ENCODE results near the gene NUP205.

Gene NUP205

DNA sequence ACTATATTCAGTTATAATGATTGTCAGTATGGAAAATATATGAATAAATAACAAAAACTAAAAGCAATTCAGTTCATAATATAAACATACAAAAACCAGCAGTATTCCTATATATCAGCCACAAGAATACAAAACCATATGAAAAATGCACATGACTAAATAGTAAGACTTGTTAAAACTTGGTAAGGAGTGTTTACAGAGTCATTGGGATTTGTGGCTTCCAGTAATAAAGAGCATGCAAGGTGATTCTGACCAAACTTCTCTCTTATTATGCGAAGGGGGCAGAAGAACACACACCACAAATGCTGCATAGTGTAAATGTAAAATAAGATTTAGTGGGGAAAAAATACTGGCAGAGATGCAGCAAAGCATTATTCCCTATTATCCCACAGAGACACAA lies 39.0 kb upstream of the NUP205 start:
- Histone ChIP-seq H3K9me3 (ENCODE audit: control insufficient read depth in 2 of 2, low read length in 2 of 2) (no peaks in the 10 kb centered on the region), H3K4me3 (ENCODE audit: low read length in 2 of 2) (no peak overlapping the region), H3K27me3 (ENCODE audit: control insufficient read depth in 2 of 2, insufficient read depth in 2 of 2, low read length in 2 of 2) (no peaks in the 10 kb centered on the region), H3K27ac (ENCODE audit: low read depth in 2 of 2, low read length in 2 of 2) (no peak overlapping the region), H3K9ac (ENCODE audit: low read depth in 1 of 2, low read length in 2 of 2) (no peak overlapping the region), H3K4me1 (ENCODE audit: control insufficient read depth in 2 of 2, insufficient read depth in 2 of 2, low read length in 2 of 2) (no peaks in the 10 kb centered on the region), H3K36me3 (ENCODE audit: control insufficient read depth in 2 of 2, insufficient read depth in 2 of 2, low read length in 2 of 2) (no peaks in the 10 kb centered on the region)

DNA sequence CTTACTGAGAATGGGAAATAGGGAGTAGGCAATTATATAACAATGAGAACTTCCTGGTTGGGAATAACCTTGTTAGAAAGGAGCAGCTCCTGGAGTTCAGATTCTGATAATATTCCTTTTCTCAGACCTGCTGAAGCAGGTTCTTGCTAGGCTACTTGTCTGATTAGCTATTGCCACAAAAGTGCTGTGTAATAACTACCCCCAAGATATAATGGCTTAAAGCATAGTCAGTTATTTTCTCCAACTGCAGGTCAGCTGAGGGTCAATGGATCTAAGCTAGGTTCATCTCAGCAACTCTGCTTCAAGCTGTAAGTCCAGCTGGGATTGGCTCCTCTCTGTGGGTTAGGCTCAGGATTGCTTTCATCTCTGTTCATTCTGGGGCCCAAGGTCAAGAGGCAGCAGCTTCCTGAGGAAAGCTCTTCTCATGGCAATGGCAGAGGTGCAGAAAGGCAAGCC lies 38.5 kb upstream of the NUP205 start:
- Histone ChIP-seq H3K4me1 (ENCODE audit: control insufficient read depth in 2 of 2, insufficient read depth in 2 of 2, low read length in 2 of 2) (no peaks in the 10 kb centered on the region), H3K4me3 (ENCODE audit: low read length in 2 of 2) (no peak overlapping the region), H3K27ac (ENCODE audit: low read depth in 2 of 2, low read length in 2 of 2) (no peak overlapping the region), H3K36me3 (ENCODE audit: control insufficient read depth in 2 of 2, insufficient read depth in 2 of 2, low read length in 2 of 2) (no peaks in the 10 kb centered on the region), H3K9me3 (ENCODE audit: control insufficient read depth in 2 of 2, low read length in 2 of 2) (no peaks in the 10 kb centered on the region), H3K9ac (ENCODE audit: low read depth in 1 of 2, low read length in 2 of 2) (no peak overlapping the region), H3K27me3 (ENCODE audit: control insufficient read depth in 2 of 2, insufficient read depth in 2 of 2, low read length in 2 of 2) (no peaks in the 10 kb centered on the region)

DNA sequence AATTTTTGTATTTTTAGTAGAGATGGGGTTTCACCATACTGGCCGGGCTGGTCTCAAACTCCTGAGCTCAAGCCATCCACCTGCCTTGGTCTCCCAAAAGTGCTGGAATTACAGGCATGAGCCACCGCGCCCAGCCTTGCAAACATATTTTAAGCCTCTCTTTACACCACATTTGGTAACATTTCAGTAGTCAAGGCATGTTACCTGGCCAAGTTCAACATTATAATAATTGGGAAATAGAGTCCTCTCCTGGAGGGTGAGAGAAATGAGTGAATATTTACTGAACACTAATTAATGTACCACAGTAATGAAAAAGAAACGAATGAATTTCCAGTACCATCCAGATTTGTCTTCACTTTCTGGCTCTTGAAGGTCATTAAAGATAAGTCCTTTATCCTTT lies 37.8 kb upstream of the NUP205 start:
- no peak overlapping the region for H3K9ac ChIP-seq (ENCODE audit: low read depth in 1 of 2, low read length in 2 of 2)
- no peaks in the 10 kb centered on the region for H3K27me3 ChIP-seq (ENCODE audit: control insufficient read depth in 2 of 2, insufficient read depth in 2 of 2, low read length in 2 of 2)

DNA sequence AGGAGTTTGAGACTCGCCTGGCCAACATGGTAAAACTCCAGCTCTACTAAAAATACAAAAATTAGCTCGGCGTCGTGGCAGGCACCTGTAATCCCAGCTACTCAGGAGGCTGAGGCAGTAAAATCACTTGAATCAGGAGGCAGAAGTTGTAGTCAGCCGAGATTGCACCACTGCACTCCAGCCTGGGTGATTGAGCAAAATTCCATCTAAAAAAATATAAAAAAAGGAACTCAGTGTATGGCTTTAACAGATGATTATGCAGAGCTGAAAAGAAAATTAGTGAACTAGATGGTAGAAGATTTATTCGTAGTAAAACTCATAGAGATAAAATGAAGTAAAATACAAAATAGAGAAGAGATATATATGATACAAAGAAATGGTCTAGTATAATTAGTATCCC lies 35.2 kb upstream of the NUP205 start:
- no peaks in the 10 kb centered on the region for H3K4me1 ChIP-seq (ENCODE audit: control insufficient read depth in 2 of 2, insufficient read depth in 2 of 2, low read length in 2 of 2)
- no peaks in the 10 kb centered on the region for H3K9me3 ChIP-seq (ENCODE audit: control insufficient read depth in 2 of 2, low read length in 2 of 2)
- no peaks in the 10 kb centered on the region for H3K27me3 ChIP-seq (ENCODE audit: control insufficient read depth in 2 of 2, insufficient read depth in 2 of 2, low read length in 2 of 2)
- H3K36me3 ChIP-seq (ENCODE audit: control insufficient read depth in 2 of 2, insufficient read depth in 2 of 2, low read length in 2 of 2): no peaks in the 10 kb centered on the region
- H3K27ac ChIP-seq (ENCODE audit: low read depth in 2 of 2, low read length in 2 of 2): no peak overlapping the region
- H3K4me3 ChIP-seq (ENCODE audit: low read length in 2 of 2): no peak overlapping the region
- H3K9ac ChIP-seq (ENCODE audit: low read depth in 1 of 2, low read length in 2 of 2): no peak overlapping the region

More for the DNA sequence above, 37.8 kb upstream of the NUP205 start:
- Histone ChIP-seq H3K27ac (ENCODE audit: low read depth in 2 of 2, low read length in 2 of 2) (no peak overlapping the region), H3K9me3 (ENCODE audit: control insufficient read depth in 2 of 2, low read length in 2 of 2) (no peaks in the 10 kb centered on the region), H3K4me3 (ENCODE audit: low read length in 2 of 2) (no peak overlapping the region), H3K4me1 (ENCODE audit: control insufficient read depth in 2 of 2, insufficient read depth in 2 of 2, low read length in 2 of 2) (no peaks in the 10 kb centered on the region), H3K36me3 (ENCODE audit: control insufficient read depth in 2 of 2, insufficient read depth in 2 of 2, low read length in 2 of 2) (no peaks in the 10 kb centered on the region)

DNA sequence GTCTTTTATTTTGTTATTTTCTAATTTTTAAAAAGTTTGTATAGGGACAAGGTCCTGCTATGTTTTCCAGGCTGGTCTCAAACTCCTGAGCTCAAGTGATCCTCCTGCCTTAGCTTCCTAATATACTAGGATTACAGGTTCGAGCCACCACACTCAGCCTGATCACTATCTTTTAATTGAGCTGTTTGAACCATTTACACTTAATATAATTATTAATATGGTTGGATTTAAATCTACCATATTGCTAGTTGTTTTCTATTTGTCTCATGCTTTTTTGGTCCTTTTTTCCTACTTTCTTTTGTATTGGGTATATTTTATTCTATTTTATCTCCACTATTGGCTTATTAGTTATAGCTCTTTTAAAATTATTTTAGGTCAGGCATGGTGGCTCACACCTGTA lies 34.6 kb upstream of the NUP205 start:
- Histone ChIP-seq H3K27ac (ENCODE audit: low read depth in 2 of 2, low read length in 2 of 2) (no peak overlapping the region), H3K4me3 (ENCODE audit: low read length in 2 of 2) (no peak overlapping the region), H3K4me1 (ENCODE audit: control insufficient read depth in 2 of 2, insufficient read depth in 2 of 2, low read length in 2 of 2) (no peaks in the 10 kb centered on the region), H3K9me3 (ENCODE audit: control insufficient read depth in 2 of 2, low read length in 2 of 2) (no peaks in the 10 kb centered on the region), H3K36me3 (ENCODE audit: control insufficient read depth in 2 of 2, insufficient read depth in 2 of 2, low read length in 2 of 2) (no peaks in the 10 kb centered on the region), H3K27me3 (ENCODE audit: control insufficient read depth in 2 of 2, insufficient read depth in 2 of 2, low read length in 2 of 2) (no peaks in the 10 kb centered on the region), H3K9ac (ENCODE audit: low read depth in 1 of 2, low read length in 2 of 2) (no peak overlapping the region)

DNA sequence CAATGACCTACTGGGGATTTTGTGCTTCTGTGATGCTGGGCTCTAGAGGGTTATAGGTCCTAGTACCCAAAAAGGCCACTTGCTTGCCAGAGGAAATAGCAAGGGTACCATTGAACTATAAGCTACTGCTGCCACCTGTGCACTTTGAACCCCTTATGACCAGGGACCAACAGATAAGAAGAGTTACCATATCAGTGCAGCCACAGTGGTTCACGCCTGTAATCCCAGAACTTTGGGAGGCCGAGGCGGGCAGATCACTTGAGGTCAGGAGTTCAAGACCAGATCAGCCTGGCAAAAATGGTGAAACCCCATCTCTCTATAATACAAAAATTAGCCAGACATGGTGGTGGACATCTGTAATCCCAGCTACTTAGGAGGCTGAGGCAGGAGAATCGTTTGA lies 32.3 kb upstream of the NUP205 start:
- no peak overlapping the region for H3K4me3 ChIP-seq (ENCODE audit: low read length in 2 of 2)
- H3K9me3 ChIP-seq (ENCODE audit: control insufficient read depth in 2 of 2, low read length in 2 of 2): no peaks in the 10 kb centered on the region
- no peaks in the 10 kb centered on the region for H3K4me1 ChIP-seq (ENCODE audit: control insufficient read depth in 2 of 2, insufficient read depth in 2 of 2, low read length in 2 of 2)

DNA sequence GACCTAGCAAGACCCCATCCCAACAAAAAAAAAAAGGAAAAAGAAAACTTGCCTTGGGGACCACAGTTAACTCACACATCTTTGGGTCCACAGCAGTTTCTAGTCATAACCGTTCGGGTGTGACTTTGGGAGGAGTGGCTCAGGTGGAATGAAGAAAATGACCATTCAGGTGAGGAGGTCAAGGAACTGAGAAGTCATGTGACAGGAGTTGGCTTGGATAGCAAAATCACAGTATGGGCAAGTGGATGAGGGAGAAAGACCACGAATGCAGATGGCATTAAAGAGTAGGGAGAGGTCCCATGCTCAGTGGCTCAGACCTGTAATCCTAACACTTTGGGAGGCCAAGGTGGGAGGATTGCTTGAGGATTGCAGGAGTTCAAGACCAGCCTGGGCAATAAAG lies 30.7 kb upstream of the NUP205 start:
- H3K9me3 ChIP-seq (ENCODE audit: control insufficient read depth in 2 of 2, low read length in 2 of 2): no peaks in the 10 kb centered on the region
- H3K27ac ChIP-seq (ENCODE audit: low read depth in 2 of 2, low read length in 2 of 2): no peak overlapping the region
- H3K36me3 ChIP-seq (ENCODE audit: control insufficient read depth in 2 of 2, insufficient read depth in 2 of 2, low read length in 2 of 2): no peaks in the 10 kb centered on the region
- H3K4me1 ChIP-seq (ENCODE audit: control insufficient read depth in 2 of 2, insufficient read depth in 2 of 2, low read length in 2 of 2): no peaks in the 10 kb centered on the region
- no peak overlapping the region for H3K9ac ChIP-seq (ENCODE audit: low read depth in 1 of 2, low read length in 2 of 2)
- no peaks in the 10 kb centered on the region for H3K27me3 ChIP-seq (ENCODE audit: control insufficient read depth in 2 of 2, insufficient read depth in 2 of 2, low read length in 2 of 2)
- no peak overlapping the region for H3K4me3 ChIP-seq (ENCODE audit: low read length in 2 of 2)

More for the DNA sequence above, 32.3 kb upstream of the NUP205 start:
- Histone ChIP-seq H3K27me3 (ENCODE audit: control insufficient read depth in 2 of 2, insufficient read depth in 2 of 2, low read length in 2 of 2) (no peaks in the 10 kb centered on the region), H3K9ac (ENCODE audit: low read depth in 1 of 2, low read length in 2 of 2) (no peak overlapping the region), H3K27ac (ENCODE audit: low read depth in 2 of 2, low read length in 2 of 2) (no peak overlapping the region), H3K36me3 (ENCODE audit: control insufficient read depth in 2 of 2, insufficient read depth in 2 of 2, low read length in 2 of 2) (no peaks in the 10 kb centered on the region)

DNA sequence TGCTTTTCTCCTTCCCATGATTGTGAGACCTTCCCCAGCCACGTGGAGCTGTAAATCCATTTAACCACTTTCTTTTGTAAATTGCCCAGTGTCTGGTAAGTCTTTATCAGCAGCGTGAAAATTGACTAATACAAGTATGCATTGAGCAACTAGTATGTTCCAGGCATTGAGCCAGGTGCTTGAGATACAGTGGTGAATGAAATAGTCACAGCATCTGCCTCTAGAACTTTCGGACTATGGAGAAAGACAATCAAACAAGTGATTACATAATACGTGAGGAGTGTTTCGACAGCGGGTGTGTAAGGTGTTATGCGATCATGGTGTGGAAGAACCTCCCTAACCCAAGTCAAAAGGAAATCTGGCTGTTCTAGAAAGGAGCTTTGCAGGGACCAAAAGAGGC lies 21.6 kb upstream of the NUP205 start:
- no peak overlapping the region for H3K27ac ChIP-seq (ENCODE audit: low read depth in 2 of 2, low read length in 2 of 2)
- no peaks in the 10 kb centered on the region for H3K4me1 ChIP-seq (ENCODE audit: control insufficient read depth in 2 of 2, insufficient read depth in 2 of 2, low read length in 2 of 2)
- no peak overlapping the region for H3K4me3 ChIP-seq (ENCODE audit: low read length in 2 of 2)
- no peaks in the 10 kb centered on the region for H3K27me3 ChIP-seq (ENCODE audit: control insufficient read depth in 2 of 2, insufficient read depth in 2 of 2, low read length in 2 of 2)
- H3K9ac ChIP-seq (ENCODE audit: low read depth in 1 of 2, low read length in 2 of 2): no peak overlapping the region
- H3K36me3 ChIP-seq (ENCODE audit: control insufficient read depth in 2 of 2, insufficient read depth in 2 of 2, low read length in 2 of 2): no peaks in the 10 kb centered on the region
- no peaks in the 10 kb centered on the region for H3K9me3 ChIP-seq (ENCODE audit: control insufficient read depth in 2 of 2, low read length in 2 of 2)

DNA sequence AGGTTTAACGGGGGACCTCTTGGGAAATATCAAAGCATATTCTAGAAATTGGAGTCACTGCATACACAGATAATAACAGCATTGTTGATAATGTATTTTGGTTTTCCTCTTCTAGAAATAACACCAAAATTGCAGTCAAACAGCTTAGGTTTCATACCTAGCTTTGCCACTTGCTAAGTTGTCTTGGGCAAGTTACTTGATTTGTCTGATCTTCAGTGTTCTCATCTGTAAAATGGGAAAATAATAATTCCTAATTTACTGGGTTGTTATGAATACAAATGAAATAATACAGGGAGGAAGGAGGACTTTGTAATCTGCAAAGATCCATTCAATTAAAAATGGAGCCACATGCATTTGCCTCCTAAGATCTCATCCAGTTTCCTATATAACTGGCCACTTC lies 20.3 kb upstream of the NUP205 start:
- no peak overlapping the region for H3K9ac ChIP-seq (ENCODE audit: low read depth in 1 of 2, low read length in 2 of 2)
- no peaks in the 10 kb centered on the region for H3K27me3 ChIP-seq (ENCODE audit: control insufficient read depth in 2 of 2, insufficient read depth in 2 of 2, low read length in 2 of 2)
- H3K4me1 ChIP-seq (ENCODE audit: control insufficient read depth in 2 of 2, insufficient read depth in 2 of 2, low read length in 2 of 2): no peaks in the 10 kb centered on the region
- H3K27ac ChIP-seq (ENCODE audit: low read depth in 2 of 2, low read length in 2 of 2): no peak overlapping the region
- H3K4me3 ChIP-seq (ENCODE audit: low read length in 2 of 2): no peak overlapping the region
- no peaks in the 10 kb centered on the region for H3K9me3 ChIP-seq (ENCODE audit: control insufficient read depth in 2 of 2, low read length in 2 of 2)
- H3K36me3 ChIP-seq (ENCODE audit: control insufficient read depth in 2 of 2, insufficient read depth in 2 of 2, low read length in 2 of 2): no peaks in the 10 kb centered on the region

DNA sequence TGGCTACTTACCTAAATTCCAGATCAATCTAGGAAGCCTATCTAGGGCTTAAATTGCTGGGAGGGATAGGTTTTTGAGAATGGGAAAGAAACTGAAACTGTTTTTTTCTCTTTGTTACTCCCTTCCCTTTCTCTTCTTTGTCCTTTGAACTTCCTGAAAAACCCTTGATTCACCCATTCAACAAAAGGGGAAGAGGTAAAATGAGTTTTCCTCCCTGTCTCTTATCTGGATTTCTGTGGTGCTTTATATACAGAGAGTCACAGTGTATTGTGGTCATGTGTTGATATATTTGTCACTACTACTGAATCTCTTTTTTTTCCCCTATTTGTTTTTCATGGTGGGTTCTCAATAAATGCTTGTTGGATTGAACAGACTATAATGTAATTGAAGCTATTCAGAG lies 19.8 kb upstream of the NUP205 start:
- no peaks in the 10 kb centered on the region for H3K36me3 ChIP-seq (ENCODE audit: control insufficient read depth in 2 of 2, insufficient read depth in 2 of 2, low read length in 2 of 2)

DNA sequence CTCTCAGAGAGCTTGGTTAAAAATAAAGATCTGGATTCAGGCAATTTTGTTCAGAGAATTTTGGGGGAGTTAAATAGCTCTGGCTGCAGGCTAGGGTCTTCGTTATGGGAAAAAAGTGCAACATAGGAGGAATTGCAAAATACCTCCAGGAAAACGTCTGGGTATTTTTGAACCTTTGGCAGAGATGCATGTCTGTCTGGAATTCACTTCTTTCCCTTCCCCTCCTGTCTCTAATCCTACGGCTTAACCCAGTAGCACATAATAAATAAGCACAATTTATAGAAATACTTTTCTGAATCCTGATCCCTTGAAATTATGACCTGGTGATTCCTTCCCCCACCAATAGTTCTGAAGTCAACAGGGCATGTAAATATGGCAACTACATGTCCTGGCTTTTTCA lies 19.3 kb upstream of the NUP205 start:
- Histone ChIP-seq H3K27me3 (ENCODE audit: control insufficient read depth in 2 of 2, insufficient read depth in 2 of 2, low read length in 2 of 2) (no peaks in the 10 kb centered on the region), H3K4me3 (ENCODE audit: low read length in 2 of 2) (no peak overlapping the region), H3K36me3 (ENCODE audit: control insufficient read depth in 2 of 2, insufficient read depth in 2 of 2, low read length in 2 of 2) (no peaks in the 10 kb centered on the region), H3K9me3 (ENCODE audit: control insufficient read depth in 2 of 2, low read length in 2 of 2) (no peaks in the 10 kb centered on the region), H3K9ac (ENCODE audit: low read depth in 1 of 2, low read length in 2 of 2) (no peak overlapping the region), H3K4me1 (ENCODE audit: control insufficient read depth in 2 of 2, insufficient read depth in 2 of 2, low read length in 2 of 2) (no peaks in the 10 kb centered on the region), H3K27ac (ENCODE audit: low read depth in 2 of 2, low read length in 2 of 2) (no peak overlapping the region)

More for the DNA sequence above, 19.8 kb upstream of the NUP205 start:
- H3K9ac ChIP-seq (ENCODE audit: low read depth in 1 of 2, low read length in 2 of 2): no peak overlapping the region
- H3K27ac ChIP-seq (ENCODE audit: low read depth in 2 of 2, low read length in 2 of 2): no peak overlapping the region
- H3K27me3 ChIP-seq (ENCODE audit: control insufficient read depth in 2 of 2, insufficient read depth in 2 of 2, low read length in 2 of 2): no peaks in the 10 kb centered on the region
- H3K4me3 ChIP-seq (ENCODE audit: low read length in 2 of 2): no peak overlapping the region
- no peaks in the 10 kb centered on the region for H3K9me3 ChIP-seq (ENCODE audit: control insufficient read depth in 2 of 2, low read length in 2 of 2)
- H3K4me1 ChIP-seq (ENCODE audit: control insufficient read depth in 2 of 2, insufficient read depth in 2 of 2, low read length in 2 of 2): no peaks in the 10 kb centered on the region
